OCI-LY7 (cell line): Measurements from ENCODE around the gene RAP1A. TPM values are rescaled to one million over a fixed set of nuclear protein-coding genes. Genes with fewer than 3 reads are reported as not detected.

ENCODE experiments used
- BruUV-seq: library from RNA; stranded (reverse); fragments of 400-500 nt; replicated peaks from 2 replicates; lab custom pipeline; 2021; lab: Mats Ljungman, UMichigan
- CTCF ChIA-PET: fragments of 300-600 bp; sonication (Branson Sonifier 250); formaldehyde crosslinking; loops from one replicate; lab custom pipeline; 2022; ENCODE audit warnings: antibody characterized with exemption; ENCODE audit not compliant: unreplicated experiment; lab: Charles Lee
- POLR2A ChIA-PET: fragments of 300-600 bp; sonication (Branson Sonifier 250); formaldehyde crosslinking; loops from one replicate; lab custom pipeline; 2022; ENCODE audit warnings: antibody characterized with exemption; lab: Charles Lee
- DNase-seq: peaks from one replicate; pipeline ENCODE4 v3.0.0-alpha.2; 2015; ENCODE audit warnings: low spot score
- H2AFZ ChIP-seq: fragments of 200-600 bp; sonication (generic), shearing (Covaris generic); 2 replicates; pipeline ENCODE4 v1.6.1; 2014; ENCODE audit warnings: mild to moderate bottlenecking, antibody characterized with exemption, low read length, moderate library complexity
- H3K27ac ChIP-seq: fragments of 200-600 bp; sonication (generic); 2 replicates; pipeline ENCODE4 v1.5.1; 2014; ENCODE audit warnings: mixed run types, low read depth, mild to moderate bottlenecking, moderate library complexity, low read length, inconsistent platforms; ENCODE audit not compliant: poor library complexity, severe bottlenecking
- H3K36me3 ChIP-seq: fragments of 200-600 bp; sonication (generic); 2 replicates; pipeline ENCODE4 v1.6.1; 2014; ENCODE audit warnings: mild to moderate bottlenecking, antibody characterized with exemption, low read length, moderate library complexity, mixed read lengths; ENCODE audit not compliant: insufficient read depth
- H3K4me1 ChIP-seq: fragments of 200-600 bp; sonication (generic); 2 replicates; pipeline ENCODE4 v1.5.1; 2014; ENCODE audit warnings: mild to moderate bottlenecking, low read length; ENCODE audit not compliant: insufficient read depth, poor library complexity, severe bottlenecking
- H3K4me2 ChIP-seq: fragments of 200-600 bp; sonication (generic); 2 replicates; pipeline ENCODE4 v1.6.1; 2014; ENCODE audit warnings: mild to moderate bottlenecking, low read length
- H3K4me3 ChIP-seq: fragments of 200-600 bp; sonication (generic); 2 replicates; pipeline ENCODE4 v1.5.1; 2014; ENCODE audit warnings: mild to moderate bottlenecking, low read depth, low read length; ENCODE audit not compliant: poor library complexity, severe bottlenecking
- H3K79me2 ChIP-seq: fragments of 200-600 bp; sonication (generic); 2 replicates; pipeline ENCODE4 v1.6.1; 2016; ENCODE audit warnings: low read depth, mild to moderate bottlenecking, low read length, moderate library complexity, mixed read lengths; ENCODE audit not compliant: insufficient read depth
- H3K9me2 ChIP-seq: fragments of 200-600 bp; sonication (generic); 2 replicates; pipeline ENCODE4 v1.6.1; 2016; ENCODE audit warnings: mild to moderate bottlenecking, low read length, mixed read lengths; ENCODE audit not compliant: insufficient read depth
- H3K9me3 ChIP-seq: fragments of 200-600 bp; sonication (generic); 2 replicates; pipeline ENCODE4 v1.6.1; 2014; ENCODE audit warnings: mild to moderate bottlenecking, mixed run types, low read length, mixed read lengths
- H4K20me1 ChIP-seq: fragments of 200-600 bp; sonication (generic); 2 replicates; pipeline ENCODE4 v1.6.1; 2014; ENCODE audit warnings: mild to moderate bottlenecking, antibody characterized with exemption, low read length, moderate library complexity, mixed read lengths; ENCODE audit not compliant: insufficient read depth
- EZH2phosphoT487 ChIP-seq: fragments of 200-600 bp; sonication (generic); IDR thresholded peaks from 2 replicates; pipeline ENCODE4 v1.6.1; 2018; ENCODE audit warnings: low read depth, borderline replicate concordance, mild to moderate bottlenecking, mixed run types, antibody characterized with exemption, low read length, moderate library complexity, mixed read lengths
- intact Hi-C: fragments of 100-400 bp; cut with micrococcal nuclease; formaldehyde crosslinking; loops from one replicate; pipeline ENCODE4 v1.10.0; 2022; ENCODE audit not compliant: unreplicated experiment
- total RNA-seq, 2 experiments: library from RNA; depleted of rRNA in 1 of 2; stranded (reverse); fragments of >200 nt in 1 of 2; shearing (Covaris generic) in 1 of 2; gene quantifications; 2 replicates each; pipeline ENCODE4 v1.2.3, GENCODE V29; 2014 to 2022
- TF ChIP-seq, protein P1 (sequence below): fragments of 200-600 bp; sonication (generic); conservative IDR thresholded peaks from 2 replicates; pipeline ENCODE4 v1.5.1; 2014; ENCODE audit warnings: mild to moderate bottlenecking, antibody characterized with exemption, low read length, moderate library complexity, mixed read lengths

Gene RAP1A
- total RNA-seq, 2 experiments from 2014 or later, result 10.4 to 86.3 TPM

- Histone ChIP-seq H3K4me1 (peaks cover 11% of the 10 kb centered on the region), H3K36me3 (peaks cover 24% of the 10 kb centered on the region; the same call in 1 of the 2 replicates), H3K9me3 (no peaks in the 10 kb centered on the region), H3K4me3 (no peak overlapping the region), H3K79me2 (no peaks in the 10 kb centered on the region), H3K27ac (no peak overlapping the region), H3K4me2 (no peak overlapping the region), H4K20me1 (no peaks in the 10 kb centered on the region), H3K9me2 (no peaks in the 10 kb centered on the region), H2AFZ (no peak overlapping the region)
- ChIA-PET POLR2A (no interaction called here), CTCF (no interaction called here)
- no peak for DNase-seq
- no TSS peak for BruUV-seq
- intact Hi-C loops, result no loop called here
- no peak for TF ChIP-seq EZH2phosphoT487
- TF ChIP-seq, protein P1, sequence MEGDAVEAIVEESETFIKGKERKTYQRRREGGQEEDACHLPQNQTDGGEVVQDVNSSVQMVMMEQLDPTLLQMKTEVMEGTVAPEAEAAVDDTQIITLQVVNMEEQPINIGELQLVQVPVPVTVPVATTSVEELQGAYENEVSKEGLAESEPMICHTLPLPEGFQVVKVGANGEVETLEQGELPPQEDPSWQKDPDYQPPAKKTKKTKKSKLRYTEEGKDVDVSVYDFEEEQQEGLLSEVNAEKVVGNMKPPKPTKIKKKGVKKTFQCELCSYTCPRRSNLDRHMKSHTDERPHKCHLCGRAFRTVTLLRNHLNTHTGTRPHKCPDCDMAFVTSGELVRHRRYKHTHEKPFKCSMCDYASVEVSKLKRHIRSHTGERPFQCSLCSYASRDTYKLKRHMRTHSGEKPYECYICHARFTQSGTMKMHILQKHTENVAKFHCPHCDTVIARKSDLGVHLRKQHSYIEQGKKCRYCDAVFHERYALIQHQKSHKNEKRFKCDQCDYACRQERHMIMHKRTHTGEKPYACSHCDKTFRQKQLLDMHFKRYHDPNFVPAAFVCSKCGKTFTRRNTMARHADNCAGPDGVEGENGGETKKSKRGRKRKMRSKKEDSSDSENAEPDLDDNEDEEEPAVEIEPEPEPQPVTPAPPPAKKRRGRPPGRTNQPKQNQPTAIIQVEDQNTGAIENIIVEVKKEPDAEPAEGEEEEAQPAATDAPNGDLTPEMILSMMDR, result no peak
Observed at GRCh38 chr1:111719674-111720132, 100.1 kb downstream of the RAP1A start.

DNA sequence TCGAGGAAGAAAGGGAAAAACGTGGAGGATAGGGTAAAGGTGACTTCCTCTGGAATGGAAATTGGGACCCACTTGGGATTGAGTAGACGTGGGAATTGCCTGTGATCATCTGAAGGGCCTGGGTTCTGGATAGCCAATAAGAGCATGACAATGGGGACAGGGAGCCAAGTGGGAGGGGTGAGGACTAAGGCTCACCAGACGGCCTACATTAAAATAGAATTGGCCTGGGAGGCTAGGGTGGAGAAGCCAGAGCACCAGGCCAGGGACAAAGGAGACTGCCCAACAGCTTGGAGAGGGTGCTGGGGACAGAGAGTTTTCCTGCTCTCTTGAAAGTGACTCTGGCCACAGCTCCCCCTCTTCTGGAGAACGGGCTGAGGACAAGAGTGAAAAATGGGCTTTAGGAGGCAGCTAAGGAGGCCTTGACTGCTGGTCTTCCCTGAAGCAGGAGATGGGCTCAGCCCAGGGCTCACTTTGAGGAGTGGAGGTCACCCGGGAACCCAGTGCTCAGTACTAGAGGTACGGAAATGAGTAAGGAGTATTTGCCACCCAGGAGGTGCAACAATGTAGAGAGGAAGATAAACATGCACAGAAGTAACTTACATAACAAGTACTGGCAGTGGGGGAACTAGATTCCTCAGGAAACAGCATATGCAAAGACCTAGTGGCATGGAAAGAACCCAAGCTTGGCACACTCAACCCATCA, 100.8 kb downstream of the RAP1A start:
- no peaks in the 10 kb centered on the region for H3K79me2 ChIP-seq
- TF ChIP-seq, protein P1, result no peak
- no peak for TF ChIP-seq EZH2phosphoT487
- no peak overlapping the region for H3K27ac ChIP-seq
- H4K20me1 ChIP-seq, result no peaks in the 10 kb centered on the region
- peaks cover 22% of the 10 kb centered on the region; the same call in 1 of the 2 replicates for H3K36me3 ChIP-seq
- H3K9me3 ChIP-seq, result no peaks in the 10 kb centered on the region
- POLR2A ChIA-PET, result no interaction called here
- H3K4me3 ChIP-seq, result no peak overlapping the region
- peaks cover 11% of the 10 kb centered on the region for H3K4me1 ChIP-seq
- H3K9me2 ChIP-seq, result no peaks in the 10 kb centered on the region
- intact Hi-C loops, result no loop called here
- no peak for DNase-seq
- no peak overlapping the region for H2AFZ ChIP-seq
- no TSS peak for BruUV-seq
- CTCF ChIA-PET, result no interaction called here
- no peak overlapping the region for H3K4me2 ChIP-seq
